NOMO-1 (cell line): ENCODE results near the gene MYO1D.

ENCODE experiments used
- DNase-seq, 2 experiments: peaks; one replicate each; lab custom pipeline; 2025; ENCODE audit not compliant: unreplicated experiment in 2 of 2; lab: John Stamatoyannopoulos, UW

MYO1D gene

GRCh38 chr17:32591405-32591804 is 285.5 kb downstream of the MYO1D start:
- DNase-seq: no peak

GRCh38 chr17:32590974-32591373 is 285.9 kb downstream of the MYO1D start:
- no peak for DNase-seq

- no peak for DNase-seq
Measured at GRCh38 chr17:32588982-32589381, 287.9 kb downstream of the MYO1D start.

GRCh38 chr17:32588135-32588534 is 288.8 kb downstream of the MYO1D start:
- DNase-seq: no peak

- DNase-seq: no peak
Measured at GRCh38 chr17:32586666-32587065, 290.3 kb downstream of the MYO1D start.

GRCh38 chr17:32584792-32585191 is 292.1 kb downstream of the MYO1D start:
- no peak for DNase-seq

GRCh38 chr17:32583053-32583452 is 293.9 kb downstream of the MYO1D start:
- DNase-seq: no peak

- DNase-seq: peak in 1 of 2 experiments; percentile 60
Measured at GRCh38 chr17:32575852-32576251, 301.1 kb downstream of the MYO1D start.

GRCh38 chr17:32570081-32570396 is 306.9 kb downstream of the MYO1D start:
- no peak for DNase-seq

- DNase-seq: no peak
Measured at GRCh38 chr17:32569171-32570080, 307.5 kb downstream of the MYO1D start.

- DNase-seq: no peak
Measured at GRCh38 chr17:32568705-32569104, 308.2 kb downstream of the MYO1D start.

- no peak for DNase-seq
Measured at GRCh38 chr17:32567511-32567910, 309.4 kb downstream of the MYO1D start.

GRCh38 chr17:32567086-32567485 is 309.8 kb downstream of the MYO1D start:
- DNase-seq: no peak

GRCh38 chr17:32566303-32566702 is 310.6 kb downstream of the MYO1D start:
- no peak for DNase-seq

GRCh38 chr17:32565401-32565800 is 311.5 kb downstream of the MYO1D start:
- DNase-seq: no peak

GRCh38 chr17:32564325-32564724 is 312.6 kb downstream of the MYO1D start:
- DNase-seq: no peak

GRCh38 chr17:32563583-32563982 is 313.3 kb downstream of the MYO1D start:
- no peak for DNase-seq

GRCh38 chr17:32558997-32559650 is 317.8 kb downstream of the MYO1D start:
- DNase-seq: no peak

GRCh38 chr17:32558326-32558955 is 318.5 kb downstream of the MYO1D start:
- DNase-seq: peak in 1 of 2 experiments; percentile 17

- no peak for DNase-seq
Measured at GRCh38 chr17:32555611-32556310, 321.2 kb downstream of the MYO1D start.

- peak; percentile 36 to 44 for DNase-seq
Measured at GRCh38 chr17:32553168-32553567, 323.8 kb downstream of the MYO1D start.
